ENCODE measurements around the gene GLIPR1.
A peak's percentile ranks its signal among the peaks of the same experiment; 100 is the strongest.
"Not testable (repeated sequence)": the region's sequence is repeated elsewhere in the genome, so short reads cannot be mapped to it uniquely, and the experiment has no call there.

GLIPR1 gene

GRCh38 chr12:75511116-75512048 is 30.8 kb downstream of the GLIPR1 start, which contains the start of gene KRR1:
Gene KRR1, minus strand, starts transcription at chr12:75511609. Its CDS starts 12 bp downstream, at chr12:75511597.
- H3K27me3 Mint-ChIP-seq: no peaks in the 10 kb centered on the region
- peak within 1 kb of the TSS; percentile 98 to 99 for H3K4me3 Mint-ChIP-seq
- ATAC-seq (replicated peaks) (peak; percentile 97 to 98), DNase-seq (peak; percentile 90)
- peak within 1 kb of the TSS; percentile 99 for H3K27ac Mint-ChIP-seq
- peaks cover 3 to 16% of the 10 kb centered on the region in 2 donors for H3K36me3 Mint-ChIP-seq
- no peaks in the 10 kb centered on the region for H3K9me3 Mint-ChIP-seq
- H3K4me1 Mint-ChIP-seq: peaks cover 14 to 18% of the 10 kb centered on the region in 2 donors

- not testable (repeated sequence) for H3K36me3 Mint-ChIP-seq; H3K9me3 Mint-ChIP-seq; H3K27ac Mint-ChIP-seq; DNase-seq; H3K4me3 Mint-ChIP-seq; ATAC-seq (replicated peaks); H3K4me1 Mint-ChIP-seq
- H3K27me3 Mint-ChIP-seq: peaks cover 37 to 58% of the 10 kb centered on the region in 2 donors
These were observed 40.7 kb downstream of the GLIPR1 start for GRCh38 chr12:75521224-75521623.

GRCh38 chr12:75522124-75522523 is 41.6 kb downstream of the GLIPR1 start:
- not testable (repeated sequence) for H3K27ac Mint-ChIP-seq; H3K36me3 Mint-ChIP-seq; H3K4me1 Mint-ChIP-seq; ATAC-seq (replicated peaks); DNase-seq; H3K4me3 Mint-ChIP-seq; H3K9me3 Mint-ChIP-seq
- H3K27me3 Mint-ChIP-seq: peaks cover 45 to 58% of the 10 kb centered on the region in 2 donors

- ATAC-seq (replicated peaks): no peak
- Mint-ChIP-seq H3K4me1 (peaks cover 6 to 10% of the 10 kb centered on the region in 2 donors), H3K27ac (no peak overlapping the region), H3K9me3 (peaks cover 4 to 5% of the 10 kb centered on the region in 2 donors), H3K27me3 (peaks cover 38 to 53% of the 10 kb centered on the region in 2 donors), H3K36me3 (no peaks in the 10 kb centered on the region), H3K4me3 (no peak overlapping the region)
- DNase-seq: no peak
These were observed 44.7 kb downstream of the GLIPR1 start for GRCh38 chr12:75525263-75525662.

GRCh38 chr12:75526655-75527511 is 46.3 kb downstream of the GLIPR1 start:
- Mint-ChIP-seq H3K36me3 (no peaks in the 10 kb centered on the region), H3K4me3 (no peak overlapping the region), H3K27ac (no peak overlapping the region), H3K4me1 (peaks cover 6 to 10% of the 10 kb centered on the region in 2 donors), H3K27me3 (peaks cover 32 to 49% of the 10 kb centered on the region in 2 donors), H3K9me3 (peaks cover 0 to 1% of the 10 kb centered on the region in 2 donors)
- ATAC-seq (replicated peaks) (peak; percentile 98 to 99), DNase-seq (peak; percentile 36)

GRCh38 chr12:75528272-75528671 is 47.7 kb downstream of the GLIPR1 start:
- Mint-ChIP-seq H3K36me3 (no peaks in the 10 kb centered on the region), H3K27ac (no peak overlapping the region), H3K4me1 (peaks cover 6 to 10% of the 10 kb centered on the region in 2 donors), H3K27me3 (peaks cover 23 to 35% of the 10 kb centered on the region in 2 donors), H3K4me3 (no peak overlapping the region), H3K9me3 (no peaks in the 10 kb centered on the region)
- DNase-seq: no peak
- ATAC-seq (replicated peaks): no peak

GRCh38 chr12:75528692-75529091 is 48.1 kb downstream of the GLIPR1 start:
- no peak for ATAC-seq (replicated peaks)
- Mint-ChIP-seq H3K4me1 (peaks cover 6 to 10% of the 10 kb centered on the region in 2 donors), H3K4me3 (no peak overlapping the region), H3K36me3 (no peaks in the 10 kb centered on the region), H3K27ac (no peak overlapping the region), H3K27me3 (peaks cover 23 to 35% of the 10 kb centered on the region in 2 donors), H3K9me3 (no peaks in the 10 kb centered on the region)
- DNase-seq: no peak

- peaks cover 23 to 35% of the 10 kb centered on the region in 2 donors for H3K27me3 Mint-ChIP-seq
- H3K27ac Mint-ChIP-seq: no peak overlapping the region
- no peak overlapping the region for H3K4me3 Mint-ChIP-seq
- no peak for ATAC-seq (replicated peaks)
- no peaks in the 10 kb centered on the region for H3K9me3 Mint-ChIP-seq
- no peaks in the 10 kb centered on the region for H3K36me3 Mint-ChIP-seq
- no peak for DNase-seq
- H3K4me1 Mint-ChIP-seq: peaks cover 6 to 10% of the 10 kb centered on the region in 2 donors
These were observed 48.8 kb downstream of the GLIPR1 start for GRCh38 chr12:75529316-75529715.

- no peaks in the 10 kb centered on the region for H3K36me3 Mint-ChIP-seq
- no peak overlapping the region for H3K4me3 Mint-ChIP-seq
- peaks cover 6 to 10% of the 10 kb centered on the region in 2 donors for H3K4me1 Mint-ChIP-seq
- no peak overlapping the region for H3K27ac Mint-ChIP-seq
- H3K9me3 Mint-ChIP-seq: no peaks in the 10 kb centered on the region
- ATAC-seq (replicated peaks) (no peak), DNase-seq (no peak)
- H3K27me3 Mint-ChIP-seq: peaks cover 24 to 40% of the 10 kb centered on the region in 2 donors
These were observed 49.3 kb downstream of the GLIPR1 start for GRCh38 chr12:75529826-75530225.

GRCh38 chr12:75533239-75533638 is 52.7 kb downstream of the GLIPR1 start:
- no peaks in the 10 kb centered on the region for H3K9me3 Mint-ChIP-seq
- H3K36me3 Mint-ChIP-seq: no peaks in the 10 kb centered on the region
- peaks cover 11 to 36% of the 10 kb centered on the region in 2 donors for H3K27me3 Mint-ChIP-seq
- DNase-seq (no peak), ATAC-seq (replicated peaks) (no peak)
- no peak overlapping the region for H3K4me3 Mint-ChIP-seq
- no peaks in the 10 kb centered on the region for H3K4me1 Mint-ChIP-seq
- H3K27ac Mint-ChIP-seq: no peak overlapping the region

GRCh38 chr12:75539889-75540288 is 59.3 kb downstream of the GLIPR1 start:
- Mint-ChIP-seq H3K27ac (no peak overlapping the region), H3K4me1 (no peaks in the 10 kb centered on the region), H3K36me3 (no peaks in the 10 kb centered on the region), H3K27me3 (peaks cover 21 to 26% of the 10 kb centered on the region in 2 donors), H3K4me3 (no peak overlapping the region), H3K9me3 (no peaks in the 10 kb centered on the region)
- ATAC-seq (replicated peaks) (no peak), DNase-seq (no peak)

GRCh38 chr12:75542942-75543341 is 62.4 kb downstream of the GLIPR1 start:
- Mint-ChIP-seq H3K9me3 (no peaks in the 10 kb centered on the region), H3K27ac (no peak overlapping the region), H3K4me3 (no peak overlapping the region), H3K36me3 (no peaks in the 10 kb centered on the region), H3K4me1 (no peaks in the 10 kb centered on the region), H3K27me3 (peaks cover 25 to 32% of the 10 kb centered on the region in 2 donors)
- ATAC-seq (replicated peaks) (no peak), DNase-seq (no peak)

- H3K36me3 Mint-ChIP-seq: no peaks in the 10 kb centered on the region
- DNase-seq: no peak
- no peak overlapping the region for H3K27ac Mint-ChIP-seq
- no peaks in the 10 kb centered on the region for H3K4me1 Mint-ChIP-seq
- H3K9me3 Mint-ChIP-seq: no peaks in the 10 kb centered on the region
- no peak overlapping the region for H3K4me3 Mint-ChIP-seq
- peaks cover 21 to 33% of the 10 kb centered on the region in 2 donors for H3K27me3 Mint-ChIP-seq
- no peak for ATAC-seq (replicated peaks)
These were observed 63.0 kb downstream of the GLIPR1 start for GRCh38 chr12:75543529-75543928.

GRCh38 chr12:75545636-75546035 is 65.1 kb downstream of the GLIPR1 start:
- ATAC-seq (replicated peaks): no peak
- Mint-ChIP-seq H3K27me3 (peaks cover 22 to 29% of the 10 kb centered on the region in 2 donors), H3K4me1 (no peaks in the 10 kb centered on the region), H3K9me3 (no peaks in the 10 kb centered on the region), H3K36me3 (no peaks in the 10 kb centered on the region), H3K4me3 (no peak overlapping the region), H3K27ac (no peak overlapping the region)
- DNase-seq: no peak
